Measurements from ENCODE around the gene IL18R1.

The IL18R1 gene

GRCh38 chr2:102401456-102401855 is 45.9 kb downstream of the IL18R1 start:
- TF ChIP-seq CTCF (IDR thresholded peaks at IDR 0.05), result no peak
- Histone ChIP-seq H3K4me3 (ENCODE audit: low read depth, low read length) (no peak overlapping the region), H3K27me3 (ENCODE audit: control insufficient read depth, insufficient read depth, low read length) (no peaks in the 10 kb centered on the region), H3K79me2 (no peaks in the 10 kb centered on the region), H3K4me1 (no peaks in the 10 kb centered on the region), H3K36me3 (ENCODE audit: control insufficient read depth, insufficient read depth, low read length) (no peaks in the 10 kb centered on the region), H3K9me3 (ENCODE audit: control insufficient read depth, low read length) (no peaks in the 10 kb centered on the region), H3K9ac (no peak overlapping the region), H3K4me2 (ENCODE audit: low read length) (no peak overlapping the region), H3K27ac (no peak overlapping the region), H2AFZ (no peak overlapping the region)

GRCh38 chr2:102401865-102402264 is 46.3 kb downstream of the IL18R1 start:
- Histone ChIP-seq H2AFZ (no peak overlapping the region), H3K27ac (no peak overlapping the region), H3K4me3 (ENCODE audit: low read depth, low read length) (no peak overlapping the region), H3K9ac (no peak overlapping the region), H3K4me1 (no peaks in the 10 kb centered on the region), H3K36me3 (ENCODE audit: control insufficient read depth, insufficient read depth, low read length) (no peaks in the 10 kb centered on the region), H3K4me2 (ENCODE audit: low read length) (no peak overlapping the region), H3K27me3 (ENCODE audit: control insufficient read depth, insufficient read depth, low read length) (no peaks in the 10 kb centered on the region), H3K79me2 (no peaks in the 10 kb centered on the region), H3K9me3 (ENCODE audit: control insufficient read depth, low read length) (no peaks in the 10 kb centered on the region)
- no peak for TF ChIP-seq CTCF (IDR thresholded peaks at IDR 0.05)

GRCh38 chr2:102410952-102411351 is 55.4 kb downstream of the IL18R1 start:
- Histone ChIP-seq H3K79me2 (no peaks in the 10 kb centered on the region), H3K27ac (no peak overlapping the region), H3K9ac (no peak overlapping the region), H3K27me3 (ENCODE audit: control insufficient read depth, insufficient read depth, low read length) (no peaks in the 10 kb centered on the region), H3K9me3 (ENCODE audit: control insufficient read depth, low read length) (no peaks in the 10 kb centered on the region), H3K4me1 (no peaks in the 10 kb centered on the region), H3K4me3 (ENCODE audit: low read depth, low read length) (no peak overlapping the region), H3K4me2 (ENCODE audit: low read length) (no peak overlapping the region), H2AFZ (no peak overlapping the region), H3K36me3 (ENCODE audit: control insufficient read depth, insufficient read depth, low read length) (no peaks in the 10 kb centered on the region)
- no peak for TF ChIP-seq CTCF (IDR thresholded peaks at IDR 0.05)

- Histone ChIP-seq H3K79me2 (no peaks in the 10 kb centered on the region), H3K36me3 (ENCODE audit: control insufficient read depth, insufficient read depth, low read length) (no peaks in the 10 kb centered on the region)
- TF ChIP-seq CTCF (IDR thresholded peaks at IDR 0.05), result no peak
These were observed 56.6 kb downstream of the IL18R1 start for GRCh38 chr2:102412199-102412598.

GRCh38 chr2:102417946-102418345 is 62.4 kb downstream of the IL18R1 start:
- Histone ChIP-seq H3K27me3 (ENCODE audit: control insufficient read depth, insufficient read depth, low read length) (no peaks in the 10 kb centered on the region), H3K4me2 (ENCODE audit: low read length) (no peak overlapping the region), H3K9me3 (ENCODE audit: control insufficient read depth, low read length) (no peaks in the 10 kb centered on the region), H3K4me1 (no peaks in the 10 kb centered on the region), H3K36me3 (ENCODE audit: control insufficient read depth, insufficient read depth, low read length) (no peaks in the 10 kb centered on the region), H3K4me3 (ENCODE audit: low read depth, low read length) (no peak overlapping the region), H3K79me2 (no peaks in the 10 kb centered on the region), H2AFZ (no peak overlapping the region), H3K9ac (no peak overlapping the region), H3K27ac (no peak overlapping the region)
- TF ChIP-seq CTCF (IDR thresholded peaks at IDR 0.05), result no peak

More at GRCh38 chr2:102412199-102412598, 56.6 kb downstream of the IL18R1 start:
- Histone ChIP-seq H3K27ac (no peak overlapping the region), H3K4me2 (ENCODE audit: low read length) (no peak overlapping the region), H3K9ac (no peak overlapping the region), H3K9me3 (ENCODE audit: control insufficient read depth, low read length) (no peaks in the 10 kb centered on the region), H2AFZ (no peak overlapping the region), H3K27me3 (ENCODE audit: control insufficient read depth, insufficient read depth, low read length) (no peaks in the 10 kb centered on the region), H3K4me3 (ENCODE audit: low read depth, low read length) (no peak overlapping the region), H3K4me1 (no peaks in the 10 kb centered on the region)
